Testis (tissue), 3 donors: Measurements from ENCODE around the gene CNTROB. TPM values are rescaled to one million over a fixed set of nuclear protein-coding genes. Genes with fewer than 3 reads are reported as not detected.

Experiments
- DNase-seq: peaks from one replicate; pipeline ENCODE4 v3.0.0-alpha.2; 2019
- H3K27ac ChIP-seq, 2 donors: fragments of 200-600 bp; sonication (generic); one replicate each; pipeline ENCODE4 v1.5.1; 2019
- H3K27me3 ChIP-seq: fragments of 200-600 bp; sonication (generic); one replicate; pipeline ENCODE4 v1.5.1; 2019
- H3K36me3 ChIP-seq: fragments of 200-600 bp; sonication (generic); one replicate; pipeline ENCODE4 v1.5.1; 2017; ENCODE audit warnings: low read depth; ENCODE audit errors: missing control alignments
- H3K4me1 ChIP-seq: fragments of 200-600 bp; sonication (generic); one replicate; pipeline ENCODE4 v1.5.1; 2019
- H3K4me3 ChIP-seq, 2 donors: fragments of 200-600 bp; sonication (generic); one replicate each; pipeline ENCODE4 v1.5.1; 2017 to 2019
- H3K9me3 ChIP-seq: fragments of 200-600 bp; sonication (generic); one replicate; pipeline ENCODE4 v1.5.1; 2017
- CTCF ChIP-seq, 3 experiments: fragments of 450-650 bp in 2 of 3; fragments of 200-600 bp in 1 of 3; sonication (generic) in 1 of 3; IDR thresholded peaks; one replicate each; pipeline ENCODE4 v1.5.1; 2016 to 2019; ENCODE audit warnings: antibody characterized with exemption in 3 of 3, mild to moderate bottlenecking in 2 of 3, moderate library complexity in 1 of 3
- POLR2A ChIP-seq: fragments of 450-650 bp; IDR thresholded peaks from one replicate; pipeline ENCODE4 v1.6.1; 2017; ENCODE audit warnings: antibody characterized with exemption, mild to moderate bottlenecking, moderate library complexity
- WGBS, 2 donors: methylation state at CpG; one replicate each; pipeline ENCODE4 v1.1.5; 2018; 5-methylcytosine and 5-hydroxymethylcytosine counted together
- intact Hi-C: fragments of 100-400 bp; cut with DNase I; formaldehyde crosslinking; loops from one replicate; pipeline ENCODE4 v1.15.1; 2023; ENCODE audit warnings: low total_unique reads
- polyA plus RNA-seq: library from polyadenylated mRNA; stranded (reverse); fragments of 350-450 nt; fragmentation: Illumina TruSeq; extraction: RNeasy Lipid Tissue Mini Kit (QIAGEN cat#74804); gene quantifications from one replicate; pipeline ENCODE4 v1.2.3, GENCODE V29; 2014; ENCODE audit warnings: low read depth, low replicate concordance; ENCODE audit not compliant: insufficient read depth
- total RNA-seq, 2 donors: library from RNA; depleted of rRNA; stranded (reverse); fragments of >200 nt; gene quantifications; one replicate each; pipeline ENCODE4 v1.2.3, GENCODE V29; 2016

Gene CNTROB
- total and polyA plus RNA-seq, 3 donors from 2014 or later = 79.2 to 153 (median 111) TPM

- H3K4me3 ChIP-seq = no peak overlapping the region
- intact Hi-C loops = no loop called here
- H3K36me3 ChIP-seq = no peaks in the 10 kb centered on the region
Measured at GRCh38 chr17:7894226-7894625, 37.8 kb upstream of the CNTROB start.

GRCh38 chr17:7894866-7895265, 37.1 kb upstream of the CNTROB start:
- no peaks in the 10 kb centered on the region for H3K9me3 ChIP-seq
- no peaks in the 10 kb centered on the region for H3K36me3 ChIP-seq
- H3K4me1 ChIP-seq = peaks cover 4% of the 10 kb centered on the region
- 80 to 92% methylated on average over 8 of the region's 8 CpGs for whole genome bisulfite sequencing, 2 donors
- H3K27me3 ChIP-seq = no peaks in the 10 kb centered on the region
- no peak overlapping the region for H3K27ac ChIP-seq
- no peak overlapping the region for H3K4me3 ChIP-seq
- intact Hi-C loops = no loop called here
- no peak for DNase-seq
- TF ChIP-seq POLR2A = no peak
- TF ChIP-seq CTCF (IDR thresholded peaks at IDR 0.05) = no peak

More at GRCh38 chr17:7894226-7894625, 37.8 kb upstream of the CNTROB start:
- Histone ChIP-seq H3K27me3 (no peaks in the 10 kb centered on the region), H3K9me3 (no peaks in the 10 kb centered on the region), H3K4me1 (peaks cover 10% of the 10 kb centered on the region), H3K27ac (no peak overlapping the region)
- TF ChIP-seq POLR2A (no peak), CTCF (IDR thresholded peaks at IDR 0.05) (no peak)
- WGBS, 2 donors = 91 to 95% methylated on average over 9 of the region's 9 CpGs
- no peak for DNase-seq

- WGBS, 2 donors = 91% methylated on average over 13 of the region's 13 CpGs
- Histone ChIP-seq H3K27me3 (no peaks in the 10 kb centered on the region), H3K9me3 (no peaks in the 10 kb centered on the region), H3K4me1 (peaks cover 3% of the 10 kb centered on the region), H3K4me3 (no peak overlapping the region), H3K27ac (no peak overlapping the region), H3K36me3 (no peaks in the 10 kb centered on the region)
- intact Hi-C loops = no loop called here
- DNase-seq = no peak
- TF ChIP-seq CTCF (IDR thresholded peaks at IDR 0.05) = no peak
- TF ChIP-seq POLR2A = no peak
Measured at GRCh38 chr17:7897090-7897489, 34.9 kb upstream of the CNTROB start.

- Histone ChIP-seq H3K27ac (no peak overlapping the region), H3K36me3 (no peaks in the 10 kb centered on the region), H3K27me3 (no peaks in the 10 kb centered on the region), H3K9me3 (no peaks in the 10 kb centered on the region), H3K4me1 (peaks cover 3% of the 10 kb centered on the region), H3K4me3 (no peak overlapping the region)
- intact Hi-C loops = no loop called here
- no peak for TF ChIP-seq POLR2A
- peak; percentile 34 to 71 (median 71) for TF ChIP-seq CTCF (IDR thresholded peaks at IDR 0.05)
- no peak for DNase-seq
- 45 to 57% methylated on average over 6 of the region's 6 CpGs for WGBS, 2 donors
Measured at GRCh38 chr17:7897773-7898172, 34.2 kb upstream of the CNTROB start.
